ENCODE data around the gene LANCL3. TPM values are rescaled to one million over a fixed set of nuclear protein-coding genes. Genes with fewer than 3 reads are reported as not detected.

LANCL3 gene
- total RNA-seq, 3 donors from 2014 or later = 0.05 to 0.08 (median 0.05) TPM

- no peak for DNase-seq
- Mint-ChIP-seq H3K4me3 (no peak overlapping the region), H3K4me1 (ENCODE audit: low read depth) (no peaks in the 10 kb centered on the region), H3K9me3 (no peaks in the 10 kb centered on the region), H3K36me3 (ENCODE audit: insufficient read depth) (no peaks in the 10 kb centered on the region), H3K27me3 (ENCODE audit: low read depth) (peaks cover 1% of the 10 kb centered on the region)
- no peak for ATAC-seq
These were observed 108.4 kb downstream of the LANCL3 start for GRCh38 chrX:37679888-37680287.

- no peak for DNase-seq
- Mint-ChIP-seq H3K4me3 (no peak overlapping the region), H3K9me3 (no peaks in the 10 kb centered on the region), H3K36me3 (ENCODE audit: insufficient read depth) (no peaks in the 10 kb centered on the region), H3K4me1 (ENCODE audit: low read depth) (peaks cover 2% of the 10 kb centered on the region), H3K27me3 (ENCODE audit: low read depth) (peaks cover 12% of the 10 kb centered on the region)
- ATAC-seq = no peak
These were observed 113.0 kb downstream of the LANCL3 start for GRCh38 chrX:37684426-37684825.

GRCh38 chrX:37684973-37685372 is 113.5 kb downstream of the LANCL3 start:
- Mint-ChIP-seq H3K4me1 (ENCODE audit: low read depth) (peaks cover 2% of the 10 kb centered on the region), H3K27me3 (ENCODE audit: low read depth) (peaks cover 12% of the 10 kb centered on the region), H3K36me3 (ENCODE audit: insufficient read depth) (no peaks in the 10 kb centered on the region), H3K9me3 (no peaks in the 10 kb centered on the region), H3K4me3 (peak overlapping the region; percentile 24)
- DNase-seq (no peak), ATAC-seq (no peak)

- Mint-ChIP-seq H3K4me1 (ENCODE audit: low read depth) (peaks cover 2% of the 10 kb centered on the region), H3K4me3 (peak within 1 kb of the TSS; percentile 69), H3K36me3 (ENCODE audit: insufficient read depth) (no peaks in the 10 kb centered on the region), H3K9me3 (no peaks in the 10 kb centered on the region), H3K27me3 (ENCODE audit: low read depth) (peaks cover 12% of the 10 kb centered on the region)
- ATAC-seq (peak; percentile 82 to 88), DNase-seq (peak; percentile 13)
These were observed 114.2 kb downstream of the LANCL3 start, which contains the start of gene XK for GRCh38 chrX:37685381-37686359. Gene XK, plus strand, starts transcription at chrX:37685791. Its CDS starts 171 bp downstream, at chrX:37685962.

- peak overlapping the region; percentile 69 for H3K4me3 Mint-ChIP-seq
- H3K4me1 Mint-ChIP-seq (ENCODE audit: low read depth) = peaks cover 2% of the 10 kb centered on the region
- no peak for DNase-seq
- no peak for ATAC-seq
- peaks cover 12% of the 10 kb centered on the region for H3K27me3 Mint-ChIP-seq (ENCODE audit: low read depth)
- H3K36me3 Mint-ChIP-seq (ENCODE audit: insufficient read depth) = no peaks in the 10 kb centered on the region
- no peaks in the 10 kb centered on the region for H3K9me3 Mint-ChIP-seq
These were observed 115.0 kb downstream of the LANCL3 start for GRCh38 chrX:37686369-37686995.

GRCh38 chrX:37686996-37687395 is 115.5 kb downstream of the LANCL3 start:
- no peak for ATAC-seq
- Mint-ChIP-seq H3K4me1 (ENCODE audit: low read depth) (peaks cover 2% of the 10 kb centered on the region), H3K36me3 (ENCODE audit: insufficient read depth) (no peaks in the 10 kb centered on the region), H3K4me3 (no peak overlapping the region), H3K9me3 (no peaks in the 10 kb centered on the region), H3K27me3 (ENCODE audit: low read depth) (peaks cover 12% of the 10 kb centered on the region)
- no peak for DNase-seq

GRCh38 chrX:37690119-37690518 is 118.7 kb downstream of the LANCL3 start:
- Mint-ChIP-seq H3K4me1 (ENCODE audit: low read depth) (peaks cover 2% of the 10 kb centered on the region), H3K9me3 (no peaks in the 10 kb centered on the region), H3K27me3 (ENCODE audit: low read depth) (peaks cover 8% of the 10 kb centered on the region), H3K4me3 (no peak overlapping the region), H3K36me3 (ENCODE audit: insufficient read depth) (no peaks in the 10 kb centered on the region)
- no peak for DNase-seq
- ATAC-seq = no peak

GRCh38 chrX:37692918-37693317 is 121.5 kb downstream of the LANCL3 start:
- H3K36me3 Mint-ChIP-seq (ENCODE audit: insufficient read depth) = no peaks in the 10 kb centered on the region
- no peak overlapping the region for H3K4me3 Mint-ChIP-seq
- ATAC-seq (no peak), DNase-seq (no peak)
- H3K27me3 Mint-ChIP-seq (ENCODE audit: low read depth) = no peaks in the 10 kb centered on the region
- H3K4me1 Mint-ChIP-seq (ENCODE audit: low read depth) = no peaks in the 10 kb centered on the region
- H3K9me3 Mint-ChIP-seq = no peaks in the 10 kb centered on the region

- Mint-ChIP-seq H3K36me3 (ENCODE audit: insufficient read depth) (no peaks in the 10 kb centered on the region), H3K4me3 (no peak overlapping the region), H3K9me3 (no peaks in the 10 kb centered on the region), H3K4me1 (ENCODE audit: low read depth) (no peaks in the 10 kb centered on the region), H3K27me3 (ENCODE audit: low read depth) (no peaks in the 10 kb centered on the region)
- ATAC-seq (no peak), DNase-seq (no peak)
These were observed 125.8 kb downstream of the LANCL3 start for GRCh38 chrX:37697169-37697760.

GRCh38 chrX:37701588-37701987 is 130.1 kb downstream of the LANCL3 start:
- no peaks in the 10 kb centered on the region for H3K4me1 Mint-ChIP-seq (ENCODE audit: low read depth)
- H3K9me3 Mint-ChIP-seq = no peaks in the 10 kb centered on the region
- no peak for ATAC-seq
- no peaks in the 10 kb centered on the region for H3K27me3 Mint-ChIP-seq (ENCODE audit: low read depth)
- H3K36me3 Mint-ChIP-seq (ENCODE audit: insufficient read depth) = no peaks in the 10 kb centered on the region
- no peak overlapping the region for H3K4me3 Mint-ChIP-seq
- no peak for DNase-seq

- H3K4me3 Mint-ChIP-seq = no peak overlapping the region
- no peaks in the 10 kb centered on the region for H3K9me3 Mint-ChIP-seq
- no peaks in the 10 kb centered on the region for H3K27me3 Mint-ChIP-seq (ENCODE audit: low read depth)
- H3K36me3 Mint-ChIP-seq (ENCODE audit: insufficient read depth) = no peaks in the 10 kb centered on the region
- ATAC-seq (no peak), DNase-seq (no peak)
- no peaks in the 10 kb centered on the region for H3K4me1 Mint-ChIP-seq (ENCODE audit: low read depth)
These were observed 140.5 kb downstream of the LANCL3 start for GRCh38 chrX:37711991-37712390.

- no peaks in the 10 kb centered on the region for H3K9me3 Mint-ChIP-seq
- DNase-seq (no peak), ATAC-seq (no peak)
- no peak overlapping the region for H3K4me3 Mint-ChIP-seq
- H3K4me1 Mint-ChIP-seq (ENCODE audit: low read depth) = no peaks in the 10 kb centered on the region
- no peaks in the 10 kb centered on the region for H3K27me3 Mint-ChIP-seq (ENCODE audit: low read depth)
- H3K36me3 Mint-ChIP-seq (ENCODE audit: insufficient read depth) = no peaks in the 10 kb centered on the region
These were observed 141.0 kb downstream of the LANCL3 start for GRCh38 chrX:37712458-37712857.

GRCh38 chrX:37714479-37714878 is 143.0 kb downstream of the LANCL3 start:
- Mint-ChIP-seq H3K27me3 (ENCODE audit: low read depth) (no peaks in the 10 kb centered on the region), H3K4me1 (ENCODE audit: low read depth) (no peaks in the 10 kb centered on the region), H3K9me3 (peaks cover 9% of the 10 kb centered on the region), H3K36me3 (ENCODE audit: insufficient read depth) (no peaks in the 10 kb centered on the region), H3K4me3 (no peak overlapping the region)
- no peak for ATAC-seq
- DNase-seq = no peak

- no peak overlapping the region for H3K4me3 Mint-ChIP-seq
- no peaks in the 10 kb centered on the region for H3K36me3 Mint-ChIP-seq (ENCODE audit: insufficient read depth)
- no peaks in the 10 kb centered on the region for H3K4me1 Mint-ChIP-seq (ENCODE audit: low read depth)
- H3K27me3 Mint-ChIP-seq (ENCODE audit: low read depth) = no peaks in the 10 kb centered on the region
- ATAC-seq = no peak
- no peak for DNase-seq
- H3K9me3 Mint-ChIP-seq = peaks cover 9% of the 10 kb centered on the region
These were observed 145.1 kb downstream of the LANCL3 start for GRCh38 chrX:37716602-37717001.

Data from activated T-cell treated with anti-CD3 and anti-CD28 coated beads, Interleukin-2, amount 50 U/mL, for 4 hours (primary cell).